HFFc6 (cell line): ENCODE results near the gene ENOX2. TPM values are rescaled to one million over a fixed set of nuclear protein-coding genes. Genes with fewer than 3 reads are reported as not detected.
"Not testable (repeated sequence)": the region's sequence is repeated elsewhere in the genome, so short reads cannot be mapped to it uniquely, and the experiment has no call there.

Experiments used
- DNase-seq: peaks from one replicate; pipeline ENCODE4 v3.0.0-alpha.2; 2018
- H3K27ac Mint-ChIP-seq: 2 replicates; pipeline ENCODE4 v1.8.0; 2020; ENCODE audit warnings: mild to moderate bottlenecking, mixed read lengths
- H3K27me3 Mint-ChIP-seq: 2 replicates; pipeline ENCODE4 v1.8.0; 2021; ENCODE audit warnings: mild to moderate bottlenecking, moderate library complexity, mixed read lengths; ENCODE audit not compliant: insufficient read depth
- H3K36me3 Mint-ChIP-seq: 2 replicates; pipeline ENCODE4 v1.8.0; 2021; ENCODE audit warnings: low read depth, mixed read lengths
- H3K4me1 Mint-ChIP-seq: 2 replicates; pipeline ENCODE4 v1.8.0; 2020; ENCODE audit warnings: low read depth, mixed read lengths
- H3K4me3 Mint-ChIP-seq: 2 replicates; pipeline ENCODE4 v1.8.0; 2020; ENCODE audit warnings: mild to moderate bottlenecking, moderate library complexity, mixed read lengths
- H3K9me3 Mint-ChIP-seq: 2 replicates; pipeline ENCODE4 v1.8.0; 2020; ENCODE audit warnings: mild to moderate bottlenecking, mixed read lengths
- CTCF ChIP-seq: fragments of 200-600 bp; sonication (generic); IDR thresholded peaks from 2 replicates; pipeline ENCODE4 v1.5.0; 2021; ENCODE audit warnings: antibody characterized with exemption, mild to moderate bottlenecking
- total RNA-seq, 6 experiments: library from RNA; stranded (reverse); fragmentation: NEBNext Ultra II Directional; extraction: Animal tissue kit (Norgen Biotek cat#: 25700); gene quantifications; 2 replicates in 1 of 6; 3 replicates in 5 of 6; pipeline ENCODE4 v1.2.3, GENCODE V29; 2021

Gene ENOX2
- total RNA-seq, 6 experiments from 2014 or later, result 10.8 to 13.5 (median 11.9) TPM

- H3K36me3 Mint-ChIP-seq, result no peaks in the 10 kb centered on the region
- H3K27me3 Mint-ChIP-seq, result peaks cover 1% of the 10 kb centered on the region; the same call in 1 of the 2 replicates
- H3K9me3 Mint-ChIP-seq, result no peaks in the 10 kb centered on the region
- no peak for DNase-seq
- H3K4me3 Mint-ChIP-seq, result no peak overlapping the region
- no peak for TF ChIP-seq CTCF
- H3K27ac Mint-ChIP-seq, result no peak overlapping the region; the same call in 1 of the 2 replicates
- H3K4me1 Mint-ChIP-seq, result peaks cover 22% of the 10 kb centered on the region
These were observed 186.1 kb downstream of the ENOX2 start for GRCh38 chrX:130716781-130717413.

GRCh38 chrX:130716346-130716745 is 186.7 kb downstream of the ENOX2 start:
- peaks cover 1% of the 10 kb centered on the region; the same call in 1 of the 2 replicates for H3K27me3 Mint-ChIP-seq

GRCh38 chrX:130715299-130715698 is 187.7 kb downstream of the ENOX2 start:
- peak; percentile 3 for DNase-seq
- Mint-ChIP-seq H3K27me3 (peaks cover 1% of the 10 kb centered on the region; the same call in 1 of the 2 replicates), H3K9me3 (no peaks in the 10 kb centered on the region), H3K36me3 (no peaks in the 10 kb centered on the region), H3K4me1 (peaks cover 17% of the 10 kb centered on the region), H3K27ac (no peak overlapping the region), H3K4me3 (no peak overlapping the region)
- TF ChIP-seq CTCF, result no peak

More at GRCh38 chrX:130716346-130716745, 186.7 kb downstream of the ENOX2 start:
- TF ChIP-seq CTCF, result no peak
- Mint-ChIP-seq H3K27ac (no peak overlapping the region), H3K4me1 (peaks cover 22% of the 10 kb centered on the region), H3K36me3 (no peaks in the 10 kb centered on the region), H3K9me3 (no peaks in the 10 kb centered on the region), H3K4me3 (no peak overlapping the region)
- no peak for DNase-seq

- no peak for TF ChIP-seq CTCF
- Mint-ChIP-seq H3K36me3 (no peaks in the 10 kb centered on the region), H3K4me1 (peaks cover 17% of the 10 kb centered on the region), H3K27me3 (peaks cover 1% of the 10 kb centered on the region; the same call in 1 of the 2 replicates), H3K9me3 (no peaks in the 10 kb centered on the region), H3K4me3 (no peak overlapping the region), H3K27ac (no peak overlapping the region)
- no peak for DNase-seq
These were observed 188.3 kb downstream of the ENOX2 start for GRCh38 chrX:130714665-130715064.

GRCh38 chrX:130714135-130714534 is 188.9 kb downstream of the ENOX2 start:
- no peak for TF ChIP-seq CTCF
- no peaks in the 10 kb centered on the region for H3K27me3 Mint-ChIP-seq
- DNase-seq, result no peak
- peaks cover 17% of the 10 kb centered on the region for H3K4me1 Mint-ChIP-seq
- no peak overlapping the region for H3K27ac Mint-ChIP-seq
- H3K36me3 Mint-ChIP-seq, result no peaks in the 10 kb centered on the region
- H3K9me3 Mint-ChIP-seq, result no peaks in the 10 kb centered on the region
- H3K4me3 Mint-ChIP-seq, result no peak overlapping the region

- not testable (repeated sequence) for H3K27me3 Mint-ChIP-seq, H3K4me3 Mint-ChIP-seq, H3K36me3 Mint-ChIP-seq, H3K4me1 Mint-ChIP-seq, H3K9me3 Mint-ChIP-seq, H3K27ac Mint-ChIP-seq, DNase-seq
These were observed 193.8 kb downstream of the ENOX2 start for GRCh38 chrX:130709178-130709577.
